HG02798 (cell line): ENCODE measurements around the gene NFIB.

Experiments used
- ATAC-seq: cut with Tn5 transposase; IDR thresholded peaks from one replicate; pipeline ENCODE4 v1.9.1; 2021; ENCODE audit warnings: mild to moderate bottlenecking; ENCODE audit not compliant: unreplicated experiment, poor library complexity

Gene NFIB

DNA sequence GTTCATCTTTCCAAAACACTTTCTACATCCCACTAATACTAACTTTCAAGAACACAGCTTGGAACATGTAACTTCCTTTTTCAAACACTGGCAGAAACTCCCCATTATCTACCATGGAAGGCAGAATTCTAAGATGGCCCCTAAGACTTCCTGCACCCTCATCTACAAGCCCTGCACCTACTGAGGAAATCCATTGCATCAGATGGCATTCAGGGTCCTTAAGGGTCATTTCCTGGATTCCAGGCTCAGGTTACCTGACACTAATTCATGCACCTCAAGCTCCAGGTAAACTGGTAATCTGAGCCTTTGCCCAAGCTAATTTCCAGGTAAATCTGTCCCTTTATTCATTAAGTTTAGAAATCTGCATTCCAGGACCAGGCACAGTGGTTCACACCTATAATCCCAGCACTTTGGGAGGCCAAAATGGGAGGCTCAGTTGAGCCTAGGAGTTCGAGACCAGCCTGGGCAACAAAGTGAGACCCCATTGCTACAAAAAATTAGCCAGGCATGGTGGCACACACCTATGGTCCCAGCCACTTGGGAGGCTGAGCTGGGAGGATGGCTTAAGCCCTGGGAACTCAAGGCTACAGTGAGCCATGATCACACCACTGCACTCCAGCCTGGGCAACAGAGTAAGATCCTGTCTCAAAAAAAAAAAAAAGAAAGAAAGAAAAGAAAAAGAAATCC lies 91.6 kb downstream of the NFIB start:
- no peak for ATAC-seq

DNA sequence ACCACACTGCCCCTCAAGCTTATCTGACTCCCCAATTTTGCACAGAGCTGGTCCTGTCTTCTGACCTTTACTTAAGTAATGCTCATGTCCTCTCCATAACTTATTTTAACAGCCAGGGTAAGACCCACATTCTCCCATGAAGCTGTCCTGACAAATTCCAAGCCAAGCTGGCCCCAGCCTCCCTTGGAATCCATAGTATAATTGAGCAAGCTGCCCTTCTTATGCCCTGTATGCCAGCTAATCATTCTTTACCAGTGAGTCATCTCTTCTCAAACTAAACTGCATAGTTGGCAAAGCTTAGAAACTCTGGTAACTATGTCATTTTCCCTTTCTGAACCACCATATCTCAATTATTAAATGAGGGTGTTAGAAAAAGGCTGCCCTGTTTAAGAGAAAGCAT lies 92.4 kb downstream of the NFIB start:
- ATAC-seq = no peak

DNA sequence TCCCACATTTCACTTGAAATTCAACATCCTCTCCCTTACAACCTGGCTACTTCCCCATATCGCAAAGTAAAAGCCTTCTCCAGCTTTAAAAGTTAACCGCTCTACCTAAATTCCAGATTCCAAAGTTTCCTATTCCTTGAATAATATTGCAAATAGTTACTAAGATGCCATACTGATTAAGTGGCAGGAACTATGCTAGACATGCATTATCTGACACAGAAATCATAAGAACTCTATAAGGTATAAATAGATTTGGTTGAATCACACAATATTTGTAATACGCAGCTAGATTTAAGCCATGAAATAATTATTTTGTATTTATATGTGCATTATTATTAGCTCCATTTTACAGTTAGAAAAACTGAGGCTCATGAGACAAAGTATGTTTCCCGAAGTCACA lies 92.8 kb downstream of the NFIB start:
- ATAC-seq = no peak

DNA sequence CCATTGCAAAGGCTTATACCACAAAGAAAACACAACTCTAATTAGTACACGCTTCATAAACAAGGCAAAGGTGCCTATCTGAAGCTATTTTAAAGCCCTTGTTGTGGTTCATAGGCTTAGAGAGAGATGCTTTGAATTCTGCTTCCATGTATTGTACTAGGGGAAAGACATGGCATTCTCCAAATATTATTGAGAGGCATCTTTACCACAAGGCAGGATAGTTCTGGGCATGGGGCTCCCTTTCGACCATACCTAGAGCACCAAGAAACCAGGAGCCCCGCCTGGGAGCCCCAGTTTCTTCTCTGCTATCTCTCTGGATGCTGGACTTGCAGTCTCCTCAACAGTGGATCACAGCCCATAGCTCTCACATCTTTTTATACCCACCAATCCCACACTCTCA lies 93.7 kb downstream of the NFIB start:
- ATAC-seq = no peak

DNA sequence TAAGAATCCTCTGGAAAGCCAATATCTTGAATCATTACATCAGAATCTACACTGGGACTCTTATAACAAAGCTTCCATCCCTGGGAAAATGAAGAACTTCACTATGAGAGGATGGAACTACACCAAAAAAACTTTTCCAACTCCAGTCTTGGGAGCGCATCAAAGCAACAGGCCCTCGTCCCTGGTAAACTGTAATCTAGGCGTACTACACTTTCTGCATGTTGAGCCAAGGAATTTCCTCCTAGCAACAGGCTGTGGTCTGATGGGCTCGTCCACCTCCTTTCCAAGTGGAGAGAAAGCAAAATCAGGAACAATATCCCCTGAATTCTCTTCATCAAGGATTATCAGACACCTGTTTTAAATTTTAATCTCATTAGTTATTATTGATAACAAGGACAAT lies 94.1 kb downstream of the NFIB start:
- no peak for ATAC-seq

DNA sequence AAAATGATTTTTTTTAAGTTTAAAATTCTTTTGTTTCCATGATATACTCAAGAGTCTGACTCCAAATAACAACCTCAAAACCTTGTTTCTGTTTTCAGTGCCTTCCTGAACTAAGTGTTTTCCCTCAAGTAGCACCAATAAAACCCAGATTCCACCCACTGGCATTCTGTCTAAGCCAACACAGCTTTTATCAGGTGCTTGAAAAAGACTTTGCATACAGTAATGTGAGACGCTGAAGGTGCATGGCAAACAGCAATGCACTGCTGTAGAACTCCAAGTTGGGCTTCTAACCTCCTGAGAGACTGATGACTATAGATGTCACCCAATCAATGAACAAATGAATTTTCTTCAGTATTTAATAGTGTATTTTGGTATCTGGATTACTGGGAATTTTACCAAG lies 95.7 kb downstream of the NFIB start:
- ATAC-seq = no peak

DNA sequence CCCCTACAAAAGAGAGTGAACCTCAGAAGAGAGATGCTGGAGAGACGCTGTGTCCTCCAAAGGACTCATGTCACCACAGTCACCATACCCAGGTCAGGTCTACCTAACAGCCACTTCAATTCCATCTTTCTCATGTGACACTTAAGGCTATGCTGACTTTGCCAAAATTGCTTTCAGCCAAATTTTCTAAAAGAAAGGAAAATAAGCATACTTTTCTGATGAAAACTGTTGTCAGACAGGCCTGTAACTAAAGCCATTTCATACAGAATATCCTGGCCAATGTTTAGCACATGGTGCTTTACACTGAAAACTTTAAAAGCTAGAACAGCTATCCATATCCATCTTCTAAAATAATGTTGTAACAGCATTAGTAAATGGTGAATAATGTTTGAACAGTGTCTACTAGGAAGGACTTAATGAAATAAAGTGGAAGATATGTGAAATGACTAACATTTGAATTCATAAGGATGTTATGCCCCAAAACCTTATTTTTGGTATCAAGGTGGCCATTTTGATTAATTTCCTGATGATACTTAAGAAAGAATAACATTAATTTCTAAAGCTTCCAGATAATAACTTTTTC lies 97.2 kb downstream of the NFIB start:
- ATAC-seq = no peak

DNA sequence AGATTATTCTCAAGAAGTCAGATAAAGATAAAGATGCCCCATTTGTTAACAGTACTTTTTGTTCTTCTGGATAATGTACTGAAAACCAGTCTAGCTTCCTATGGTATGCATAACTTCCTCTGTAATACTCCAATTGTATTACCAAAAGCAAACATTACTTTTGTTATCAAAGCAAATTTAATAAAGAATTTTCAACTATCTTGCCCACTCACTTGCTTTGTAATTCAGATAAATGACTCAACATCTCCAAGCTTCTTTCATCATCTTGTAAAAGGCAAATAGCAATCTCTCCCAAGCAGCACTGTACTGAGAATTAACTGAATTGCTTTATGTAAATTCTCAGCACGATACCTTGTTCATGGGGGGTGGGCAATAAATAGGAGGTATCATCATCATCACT lies 98.3 kb downstream of the NFIB start:
- no peak for ATAC-seq

DNA sequence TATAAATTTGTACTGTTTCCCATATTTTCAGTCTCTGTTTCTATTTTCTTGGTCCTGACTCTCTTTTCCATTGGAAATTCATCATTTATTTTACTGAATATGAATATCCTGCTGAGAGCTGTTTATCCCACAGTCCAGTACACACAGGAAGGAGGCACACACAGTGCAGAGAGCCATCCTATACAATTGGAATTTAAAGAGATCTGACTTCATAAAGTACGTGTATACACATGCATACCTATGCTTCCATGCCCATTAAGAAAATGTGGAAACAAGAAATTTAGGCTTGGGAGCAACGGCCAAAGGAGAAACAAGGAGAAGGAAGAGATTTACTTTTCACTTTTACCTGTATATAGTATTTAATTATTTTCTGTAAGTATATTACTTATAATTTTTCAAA lies 99.2 kb downstream of the NFIB start:
- ATAC-seq = no peak

DNA sequence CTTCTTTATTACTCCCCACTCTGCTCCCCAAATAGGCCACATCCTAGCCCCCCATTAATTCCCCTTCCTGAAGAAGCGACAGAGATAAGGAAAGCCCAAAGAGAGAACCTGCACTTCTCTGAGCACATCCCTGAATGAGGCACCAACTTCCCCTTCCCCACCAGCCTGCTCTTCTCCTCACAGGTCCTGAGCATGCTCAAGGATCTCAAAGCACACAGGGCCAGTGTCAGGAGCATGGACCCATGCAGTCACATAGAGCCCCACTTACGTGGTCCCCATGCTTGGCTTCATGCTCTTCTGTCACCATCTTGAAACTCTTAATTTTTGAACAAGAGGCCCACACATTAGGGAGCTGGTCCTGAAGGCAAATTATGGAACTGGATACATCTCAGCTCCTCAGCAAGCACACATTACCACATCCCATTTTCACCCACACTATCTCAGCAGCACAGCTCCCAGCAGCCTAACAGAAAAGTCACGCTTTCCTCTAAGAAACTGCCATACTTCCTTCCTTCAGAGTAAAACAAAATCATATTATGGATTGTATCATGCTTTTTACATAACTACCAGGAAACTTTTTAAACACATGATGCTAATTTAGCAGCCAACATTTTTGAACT lies 99.8 kb downstream of the NFIB start:
- no peak for ATAC-seq

DNA sequence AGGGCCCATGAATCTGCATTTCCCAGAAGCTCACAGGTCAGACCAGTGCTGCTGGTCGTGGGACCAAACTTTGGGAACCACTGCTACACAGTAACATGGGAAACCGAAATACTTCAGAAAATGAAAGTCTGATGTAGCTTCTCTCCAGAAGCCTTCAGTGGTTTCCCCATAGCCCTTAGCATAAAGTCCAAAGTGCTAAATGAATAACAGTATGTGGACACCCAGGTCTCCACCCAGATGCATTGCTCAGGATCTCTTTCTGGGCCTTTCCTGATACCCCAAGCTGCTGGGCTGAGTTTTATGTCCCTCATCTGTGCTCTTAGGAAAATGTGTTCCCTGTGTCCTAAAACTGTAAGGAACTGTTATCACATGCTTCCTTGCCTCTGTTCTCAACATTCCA lies 100.4 kb downstream of the NFIB start:
- ATAC-seq = no peak

DNA sequence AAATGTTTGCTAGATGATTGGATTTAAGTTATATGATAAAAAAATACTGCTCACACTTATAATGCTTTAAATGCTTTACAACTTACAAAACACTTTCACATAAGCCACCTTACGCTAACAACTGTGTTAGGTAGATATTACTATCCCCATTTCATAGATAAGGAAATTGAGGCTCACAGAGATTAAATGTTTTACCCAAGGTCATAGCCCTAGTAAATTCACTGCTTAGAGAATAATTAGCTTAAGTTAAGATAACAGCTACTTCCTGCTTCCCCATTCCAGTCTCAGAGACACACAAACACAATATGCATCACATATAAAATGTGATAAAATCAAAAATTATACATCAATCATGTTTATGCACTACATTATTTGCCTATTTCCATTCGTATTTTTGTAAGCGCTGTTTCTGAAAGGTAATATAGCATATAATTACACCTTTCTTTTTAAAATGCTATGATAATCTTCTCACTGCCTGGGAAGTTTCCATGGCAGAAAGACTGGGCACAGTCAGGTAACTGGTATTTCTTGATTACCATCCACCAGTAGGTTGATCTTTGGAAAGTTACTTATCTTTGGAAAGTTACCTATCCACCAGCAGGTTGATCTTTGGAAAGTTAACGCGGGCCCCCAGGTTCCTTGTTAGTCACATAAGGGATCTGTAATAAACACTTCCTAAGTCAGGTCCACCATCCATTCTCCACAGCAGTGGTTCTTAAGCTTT lies 101.1 kb downstream of the NFIB start:
- no peak for ATAC-seq

DNA sequence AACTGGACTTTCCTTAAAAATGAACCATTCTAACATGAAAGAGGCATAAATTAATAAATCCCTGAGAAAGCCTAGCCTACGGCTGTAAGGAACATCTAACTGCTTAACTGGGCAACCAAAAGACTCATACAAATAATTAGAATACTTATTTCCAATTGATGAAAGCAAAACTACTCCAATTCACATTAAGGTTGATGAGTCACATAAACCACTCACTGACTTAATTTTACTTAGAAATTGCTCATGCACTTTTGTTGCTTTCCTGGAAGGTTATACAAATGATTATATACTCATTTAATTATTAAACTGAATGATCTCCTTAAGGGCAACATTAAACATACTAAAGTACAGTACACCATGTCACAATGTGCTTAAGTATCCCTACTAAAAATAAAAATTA lies 101.9 kb downstream of the NFIB start:
- no peak for ATAC-seq

DNA sequence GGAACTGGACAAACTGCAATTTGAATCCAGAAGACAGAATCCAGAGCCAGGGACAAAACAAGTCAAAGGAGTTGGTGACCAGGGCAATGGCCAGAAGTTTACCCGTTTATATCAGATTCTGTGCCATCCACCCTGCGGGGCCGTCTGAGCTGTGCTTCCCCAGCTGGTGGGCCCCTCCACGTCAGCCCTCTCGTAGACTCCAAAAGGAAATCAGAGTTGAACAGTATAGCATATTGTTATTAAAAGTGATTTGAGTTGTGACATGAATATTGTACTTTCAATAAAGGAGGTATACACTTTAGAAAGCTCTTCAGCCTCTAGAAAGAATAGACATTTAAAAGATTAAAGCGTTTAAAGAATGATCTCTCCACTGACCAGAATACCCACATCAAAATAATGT lies 102.4 kb downstream of the NFIB start:
- ATAC-seq = no peak

DNA sequence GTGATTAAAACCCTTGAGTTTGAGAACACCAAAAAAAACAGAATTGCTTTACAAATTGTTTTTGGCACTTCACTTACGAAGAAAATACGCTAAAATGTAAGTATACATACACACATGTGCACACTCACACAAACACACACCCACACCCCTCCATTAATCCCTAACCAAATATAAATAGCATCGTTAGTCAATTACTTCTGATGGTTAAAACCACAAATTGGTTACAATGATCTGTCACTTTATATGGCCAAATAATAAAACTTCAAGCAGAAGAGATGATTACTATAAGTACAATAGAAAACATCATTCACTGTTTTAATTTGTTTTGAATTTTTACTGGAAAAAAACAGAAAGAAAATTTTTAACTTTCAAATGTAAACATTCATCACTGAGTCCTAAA lies 103.5 kb downstream of the NFIB start:
- ATAC-seq = no peak

DNA sequence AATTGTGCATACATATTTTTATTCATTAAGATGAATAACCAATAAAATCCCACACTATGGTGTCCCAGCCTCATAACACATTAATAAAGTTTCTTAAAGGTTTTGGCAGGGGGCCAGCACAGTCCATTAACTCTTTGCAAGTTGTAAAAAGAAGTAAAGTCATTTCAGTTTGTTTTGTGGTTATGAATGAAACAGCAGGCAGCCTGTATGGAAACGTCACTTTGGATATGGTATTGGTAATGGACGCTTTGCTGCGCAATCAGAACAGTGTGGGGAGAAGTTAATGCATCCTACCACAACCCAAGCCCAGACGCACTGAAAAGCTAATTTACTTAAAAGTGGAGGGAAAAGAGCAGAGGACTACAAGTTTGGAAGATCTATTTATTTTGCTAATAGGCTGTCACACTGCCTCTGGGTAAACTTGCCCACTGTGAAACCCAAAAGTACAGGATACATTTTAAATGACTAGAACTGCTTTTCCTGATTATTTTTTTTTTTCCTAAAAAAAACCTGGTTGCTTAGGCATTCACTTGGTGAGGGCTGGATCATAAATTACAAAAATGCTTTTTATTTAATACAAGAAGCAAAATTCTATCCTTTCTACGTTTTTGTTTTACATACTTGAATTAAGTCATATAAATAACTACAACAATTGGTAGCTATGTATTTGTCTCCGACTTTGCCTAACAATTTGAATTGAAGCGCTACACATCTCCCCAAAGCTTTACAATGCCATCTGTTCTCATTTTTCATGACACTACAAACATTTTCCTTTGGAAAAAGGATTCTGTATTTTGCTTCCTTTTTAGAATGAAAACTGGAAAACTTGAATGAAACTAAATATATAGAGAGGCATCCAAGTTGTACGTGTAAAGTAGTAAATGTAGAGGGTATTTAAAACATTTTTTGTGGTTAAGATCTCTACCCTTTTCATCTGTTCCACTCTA lies 104.3 kb downstream of the NFIB start:
- no peak for ATAC-seq

DNA sequence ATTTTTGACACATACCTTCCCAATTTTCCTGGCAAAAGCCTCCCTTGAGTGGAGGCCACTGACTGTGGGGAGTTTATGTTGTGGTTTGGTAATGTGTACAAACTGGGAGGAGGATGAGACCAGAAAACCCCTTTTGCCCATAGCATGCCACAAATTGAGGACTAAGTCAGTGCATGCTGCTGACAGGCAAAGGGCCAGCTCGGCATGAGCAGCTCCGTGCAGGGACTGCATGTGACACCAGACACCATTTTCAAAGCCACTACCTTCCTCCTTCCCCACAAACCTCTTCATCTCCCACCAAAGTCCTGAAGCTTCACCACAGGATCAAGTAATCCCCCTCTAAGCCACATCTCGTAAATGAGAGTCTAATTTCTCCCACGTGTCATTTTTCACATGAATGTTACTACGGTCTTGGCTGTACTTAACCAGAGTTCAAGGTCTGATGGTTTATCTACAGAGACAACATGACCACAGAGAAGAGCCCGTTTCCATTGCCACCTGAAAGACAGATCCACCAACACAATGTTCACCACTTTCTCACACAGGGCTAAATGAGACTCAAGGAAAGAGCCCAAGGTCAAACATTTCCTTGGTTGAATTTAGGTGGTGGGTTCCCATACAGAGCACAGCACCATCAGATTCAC lies 106.5 kb downstream of the NFIB start:
- ATAC-seq = no peak

DNA sequence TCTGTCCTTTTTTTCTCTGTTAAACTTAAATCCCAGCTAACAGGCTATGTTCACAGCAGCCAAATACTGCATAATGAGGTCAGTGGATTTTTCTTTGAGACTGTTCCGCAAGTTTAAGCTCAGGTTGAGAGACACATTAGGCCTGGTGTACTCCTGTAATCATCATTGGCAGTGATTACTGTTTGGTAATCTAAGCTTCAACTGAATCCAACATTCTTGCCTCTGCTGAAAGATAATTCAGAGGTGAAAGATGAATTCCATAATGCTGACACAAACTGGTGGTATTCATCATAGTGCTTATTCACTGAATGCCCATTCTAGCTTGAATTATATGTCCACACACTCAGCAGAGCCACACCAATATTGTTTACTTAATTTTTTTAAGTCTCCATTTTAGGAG lies 108.5 kb downstream of the NFIB start:
- no peak for ATAC-seq

DNA sequence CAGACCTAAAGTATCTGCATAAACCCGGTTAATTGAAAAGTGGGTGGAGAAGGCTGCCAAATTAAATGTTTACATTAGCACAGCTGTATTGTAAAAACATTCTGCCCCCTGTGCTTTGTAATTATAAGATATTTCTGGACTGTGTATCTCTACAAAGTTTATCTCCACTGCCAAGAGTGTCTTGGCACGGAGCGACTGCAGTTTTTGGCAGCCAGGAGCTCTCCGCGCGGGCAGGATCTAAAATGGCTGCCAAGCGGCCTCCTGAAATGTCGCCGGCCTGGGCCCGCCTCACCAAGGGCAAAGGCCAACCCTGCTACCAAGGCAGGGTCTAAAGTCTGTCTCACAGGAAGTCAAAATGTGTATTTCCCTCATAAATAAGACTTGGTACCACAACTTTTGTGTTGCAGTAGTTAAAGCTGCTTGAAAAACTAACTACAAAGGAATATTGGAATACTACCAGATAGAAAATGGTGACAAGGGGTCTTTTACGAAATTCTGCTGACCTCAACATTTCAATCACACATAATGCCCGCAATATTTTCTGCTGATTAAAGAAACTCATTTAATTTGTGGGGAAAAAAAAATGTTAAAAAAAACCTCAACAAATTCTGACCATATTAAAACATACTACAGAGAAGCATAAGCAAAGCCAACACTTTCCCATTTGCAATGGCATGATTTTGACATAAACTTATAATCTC lies 110.4 kb downstream of the NFIB start:
- ATAC-seq = no peak
